ENCODE data around the gene EYA2.
"Not testable (repeated sequence)": the region's sequence is repeated elsewhere in the genome, so short reads cannot be mapped to it uniquely, and the experiment has no call there.

Gene EYA2

GRCh38 chr20:46895906-46896242 lies 1.2 kb downstream of the EYA2 start:
- DNase-seq: no peak

GRCh38 chr20:46897328-46897880 lies 2.8 kb downstream of the EYA2 start:
- no peak for DNase-seq

- DNase-seq: no peak
Observed at GRCh38 chr20:46898423-46898822, 3.8 kb downstream of the EYA2 start.

DNA sequence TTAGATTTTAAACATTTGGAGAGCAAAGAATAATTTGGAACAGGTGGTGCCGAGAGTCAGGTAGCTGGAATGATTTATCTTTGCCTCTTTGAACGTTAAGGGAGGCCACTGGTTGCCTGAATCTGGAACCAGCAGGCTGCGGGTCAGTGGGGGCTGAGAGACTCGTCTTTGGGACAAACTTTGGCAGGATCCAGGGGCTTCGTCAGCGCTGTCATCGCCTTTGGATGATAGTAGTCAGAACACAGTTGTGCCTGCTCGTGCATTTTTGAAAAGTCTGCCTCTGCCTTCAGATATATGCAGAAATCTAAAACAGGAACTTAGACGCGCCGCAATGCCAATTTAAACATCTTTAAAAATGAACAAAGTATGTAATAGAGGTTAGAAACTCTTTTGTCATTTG lies 5.0 kb downstream of the EYA2 start:
- DNase-seq: no peak

GRCh38 chr20:46900086-46900485 lies 5.4 kb downstream of the EYA2 start:
- DNase-seq: no peak

GRCh38 chr20:46900826-46901225 lies 6.2 kb downstream of the EYA2 start:
- no peak for DNase-seq

DNA sequence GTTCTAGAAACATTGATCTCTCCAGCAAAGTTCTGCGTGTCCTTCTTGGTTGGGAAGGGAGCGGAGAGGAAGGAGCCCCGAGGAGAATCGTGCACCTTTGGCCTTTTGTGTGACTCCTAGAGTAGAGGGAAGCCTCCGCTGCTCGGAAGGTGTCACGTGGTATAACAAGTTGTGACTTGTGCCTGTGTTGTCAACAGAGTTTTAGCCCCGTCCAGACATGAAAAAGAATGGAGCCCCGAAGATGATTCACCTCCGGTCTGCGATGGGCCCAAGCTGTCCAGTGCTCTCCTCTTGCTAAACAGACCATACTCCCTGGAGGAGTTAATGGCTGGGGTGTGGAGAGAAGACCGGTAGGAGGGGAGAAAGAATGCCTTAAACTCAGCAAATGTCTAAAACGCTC lies 7.0 kb downstream of the EYA2 start:
- no peak for DNase-seq

DNA sequence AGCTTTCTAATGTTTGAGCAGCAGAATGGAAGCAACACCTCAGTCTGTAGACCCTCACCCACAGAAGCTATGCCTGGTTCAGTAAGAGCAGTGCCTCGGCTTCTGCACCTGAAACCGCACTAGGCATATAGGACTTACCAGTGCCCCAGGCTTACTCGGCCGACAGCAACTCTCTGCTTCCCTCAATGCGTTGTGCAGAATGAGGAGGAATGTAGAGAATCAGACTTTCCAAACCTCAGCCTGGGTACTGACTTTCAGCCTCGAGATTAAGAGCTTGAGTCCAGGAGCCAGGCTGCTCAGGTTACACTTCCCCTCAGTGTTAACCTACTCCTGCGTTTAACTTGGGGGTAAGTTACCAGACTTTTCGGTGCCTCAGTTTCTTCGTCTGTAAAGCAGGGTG lies 8.6 kb downstream of the EYA2 start:
- DNase-seq: no peak

DNA sequence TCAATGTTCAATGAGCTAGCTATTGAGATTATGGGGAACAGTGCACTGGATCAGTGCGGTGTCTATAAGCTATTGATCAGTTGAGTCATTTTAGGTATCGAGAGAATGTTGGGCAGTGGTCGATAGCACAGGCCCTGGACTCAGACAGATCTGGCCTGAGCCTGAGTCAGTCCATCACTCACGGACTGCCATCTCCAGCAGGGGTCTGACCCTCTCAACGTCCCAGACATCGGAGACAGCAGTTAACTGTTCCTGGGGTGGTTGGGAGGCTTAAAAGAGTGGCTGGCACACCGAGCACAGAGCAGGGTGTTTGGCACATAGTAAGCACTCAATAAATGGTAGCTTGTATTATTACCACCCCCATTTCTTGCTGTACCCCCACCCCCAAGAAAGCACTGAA lies 9.3 kb downstream of the EYA2 start:
- no peak for DNase-seq

GRCh38 chr20:46905364-46906125 lies 10.9 kb downstream of the EYA2 start:
- DNase-seq: no peak

DNA sequence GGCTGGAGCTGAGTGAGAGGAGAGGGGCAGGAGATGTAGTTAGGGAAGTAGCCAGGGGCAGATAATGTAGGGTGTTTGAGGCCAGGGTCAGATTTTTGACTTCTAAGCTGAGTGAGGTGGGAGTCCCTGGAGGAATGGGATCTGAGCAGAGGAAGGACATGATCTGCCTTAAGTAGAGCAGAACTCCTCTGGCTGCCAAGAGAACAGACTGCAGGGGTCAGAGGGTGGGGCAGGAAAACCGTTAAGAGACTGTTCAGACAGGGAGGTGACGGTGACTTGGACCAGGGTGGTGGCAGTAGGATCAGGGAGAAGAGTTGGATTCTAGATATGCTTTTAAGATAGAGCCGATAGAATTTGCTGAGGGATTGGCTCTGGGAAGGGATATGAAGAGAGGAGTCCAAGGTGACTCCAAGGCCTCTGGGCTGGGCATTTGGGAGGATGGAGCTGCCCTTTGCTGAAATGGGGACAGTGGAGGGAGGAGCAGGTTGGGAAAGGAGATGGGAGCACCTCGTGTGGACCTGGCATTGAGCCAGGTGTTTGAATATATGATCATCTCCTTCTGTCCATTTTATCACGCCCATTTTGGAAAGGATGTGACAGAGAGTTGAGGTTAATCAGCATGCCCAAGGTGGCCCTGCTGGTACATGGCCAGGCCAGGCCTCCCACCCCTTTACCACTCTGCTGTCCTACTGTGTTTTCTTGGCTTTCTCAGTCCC lies 18.8 kb downstream of the EYA2 start:
- no peak for DNase-seq

- DNase-seq: no peak
Observed at GRCh38 chr20:46914789-46915379, 20.2 kb downstream of the EYA2 start.

DNA sequence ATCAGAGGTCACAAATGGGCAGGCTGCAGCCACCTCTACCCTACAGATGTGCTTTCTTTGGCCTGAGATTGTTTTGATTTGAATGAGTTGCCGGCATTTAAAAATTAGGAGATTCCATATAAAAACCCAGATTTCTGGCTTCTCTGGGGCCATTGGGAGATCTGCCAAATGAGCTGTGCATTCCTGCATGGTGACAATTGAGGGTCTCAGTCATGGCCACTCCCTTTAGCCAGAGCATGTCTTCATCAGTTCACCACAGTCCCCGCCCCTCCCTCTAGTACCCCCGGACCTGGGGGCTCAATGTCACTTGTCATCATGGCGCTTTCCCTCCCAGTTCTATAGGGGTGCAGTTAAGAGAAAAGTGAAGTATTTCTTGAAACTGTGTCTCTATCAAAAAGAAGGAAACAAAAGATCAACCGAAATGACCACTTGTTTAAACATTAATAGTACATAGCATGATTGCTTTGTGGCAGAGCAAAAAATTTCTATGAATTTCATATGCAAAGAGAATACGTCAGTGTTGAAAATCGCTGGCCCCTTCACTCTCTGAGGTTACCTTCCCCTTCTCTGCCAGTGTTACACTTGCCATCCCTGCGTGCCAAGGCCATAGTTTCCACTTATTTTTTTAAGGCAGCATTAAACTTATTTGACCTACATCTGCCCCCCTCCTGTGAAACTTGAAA lies 21.1 kb downstream of the EYA2 start:
- DNase-seq: no peak

- no peak for DNase-seq
Observed at GRCh38 chr20:46916258-46916603, 21.6 kb downstream of the EYA2 start.

- no peak for DNase-seq
Observed at GRCh38 chr20:46917155-46917554, 22.5 kb downstream of the EYA2 start.

- no peak for DNase-seq
Observed at GRCh38 chr20:46920114-46920513, 25.5 kb downstream of the EYA2 start.

DNA sequence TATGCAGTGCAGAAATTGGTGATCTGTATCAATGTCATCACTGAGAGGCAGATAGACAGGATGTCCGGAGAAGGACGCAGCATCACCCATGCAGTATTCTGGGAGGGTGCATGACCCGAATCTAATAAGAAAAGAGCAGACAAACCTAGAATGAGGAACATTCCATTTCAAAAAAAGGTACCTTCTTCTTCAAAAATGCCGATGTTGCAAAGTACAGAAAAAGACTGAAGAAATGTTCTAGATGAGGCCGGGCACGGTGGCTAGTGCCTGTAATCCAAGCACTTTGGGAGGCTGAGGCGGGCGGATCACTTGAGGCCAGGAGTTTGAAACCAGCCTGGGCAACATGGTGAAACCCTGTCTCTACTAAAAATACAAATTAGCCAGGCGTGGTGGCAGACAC lies 28.2 kb downstream of the EYA2 start:
- DNase-seq: not testable (repeated sequence)

DNA sequence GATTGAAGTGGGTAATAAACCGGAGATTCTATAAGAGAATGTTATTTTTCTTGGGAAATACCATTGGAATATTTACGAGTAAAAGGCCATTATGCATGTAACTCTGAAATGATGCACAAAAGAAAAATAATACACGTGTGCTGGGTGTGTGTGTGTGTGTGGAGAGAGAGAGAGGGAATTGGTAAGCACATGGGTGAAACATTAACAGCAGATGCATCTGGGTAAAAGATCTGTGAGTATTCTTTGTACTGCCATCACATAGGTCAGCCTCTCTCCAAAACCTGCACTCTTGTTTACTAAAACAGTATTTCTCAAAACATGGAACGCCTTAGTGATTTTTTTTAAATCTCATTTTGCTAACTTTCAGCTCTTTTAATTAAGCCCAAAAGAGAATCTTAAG lies 28.9 kb downstream of the EYA2 start:
- no peak for DNase-seq

GRCh38 chr20:46928580-46929132 lies 34.0 kb downstream of the EYA2 start:
- DNase-seq: no peak

DNA sequence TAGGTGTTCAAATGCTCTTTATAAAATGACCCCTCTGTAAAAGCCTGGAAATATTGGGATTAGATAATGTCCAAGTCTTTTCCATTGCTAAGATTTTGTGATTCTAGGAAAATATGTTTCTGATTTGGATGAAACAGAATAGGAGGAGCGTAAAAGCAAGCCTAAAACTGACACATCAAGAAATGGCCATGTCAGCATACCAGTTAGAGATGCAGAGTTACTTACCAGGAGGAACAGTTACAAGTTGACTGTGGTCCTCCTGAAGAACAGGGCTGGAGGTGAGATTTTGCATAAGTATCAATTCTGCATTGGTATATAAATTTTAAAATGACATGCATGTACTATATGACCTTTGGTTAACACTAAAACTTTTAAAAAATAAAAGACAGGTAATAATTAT lies 35.3 kb downstream of the EYA2 start:
- no peak for DNase-seq

GRCh38 chr20:46930640-46931339 lies 36.1 kb downstream of the EYA2 start:
- no peak for DNase-seq

- DNase-seq: no peak
Observed at GRCh38 chr20:46931699-46932098, 37.1 kb downstream of the EYA2 start.

Data from T-helper 9 cell (primary cell).